H1 (cell line): ENCODE measurements around the gene DCXR. TPM values are rescaled to one million over a fixed set of nuclear protein-coding genes. Genes with fewer than 3 reads are reported as not detected.

Experiments
- GTF2F1 ChIP-seq: IDR thresholded peaks from 2 replicates; pipeline ENCODE4 v1.6.1; 2012; ENCODE audit warnings: low read depth, low read length, improper control_type of control experiment, borderline replicate concordance
- HDAC2 ChIP-seq, 2 experiments: fragments of 300-600 bp in 1 of 2; sonication (generic) in 1 of 2; IDR thresholded peaks; 2 replicates each; pipeline ENCODE4 v1.6.1; 2011 to 2012; ENCODE audit warnings: low read depth in 2 of 2, low read length in 2 of 2, mild to moderate bottlenecking in 2 of 2, moderate library complexity in 2 of 2, borderline replicate concordance in 1 of 2, inconsistent platforms in 1 of 2
- NRF1 ChIP-seq: IDR thresholded peaks from 2 replicates; pipeline ENCODE4 v1.6.1; 2011; ENCODE audit warnings: mild to moderate bottlenecking, low read depth, low read length, improper control_type of control experiment
- POLR2A ChIP-seq, 2 experiments: IDR thresholded peaks; 1 replicate in 1 of 2; 2 replicates in 1 of 2; pipeline ENCODE4 v1.6.1; 2011; ENCODE audit warnings: low read depth in 2 of 2, low read length in 2 of 2, mild to moderate bottlenecking in 2 of 2; ENCODE audit errors: control extremely low read depth in 1 of 2
- RNF2 ChIP-seq: fragments of 200-900, 300-1000 bp; sonication (generic); IDR thresholded peaks from 2 replicates; pipeline ENCODE4 v1.7.1; 2016; ENCODE audit warnings: borderline replicate concordance, low read depth, mild to moderate bottlenecking, antibody characterized with exemption, low read length; ENCODE audit not compliant: poor library complexity, severe bottlenecking; ENCODE audit errors: missing control alignments
- SIRT6 ChIP-seq: IDR thresholded peaks from one replicate; pipeline ENCODE4 v1.7.1; 2012; ENCODE audit warnings: low read length, inconsistent platforms
- SIX5 ChIP-seq: IDR thresholded peaks from 2 replicates; pipeline ENCODE4 v1.6.1; 2011; ENCODE audit warnings: mild to moderate bottlenecking, low read depth, low read length
- TBP ChIP-seq: IDR thresholded peaks from 2 replicates; pipeline ENCODE4 v1.6.1; 2011; ENCODE audit warnings: low read depth, low read length, improper control_type of control experiment
- polyA plus RNA-seq, 7 experiments: library from polyadenylated mRNA; depleted of rRNA in 3 of 7; stranded (reverse) in 5 of 7; unstranded in 2 of 7; fragments of >200 nt in 5 of 7; fragments of 200-250 nt in 2 of 7; gene quantifications; 1 replicate in 5 of 7; 2 replicates in 1 of 7; 4 replicates in 1 of 7; pipeline versions ENCODE4 v1.2.1 to v1.2.3, GENCODE V29; 2011 to 2013; ENCODE audit warnings: missing spikeins in 2 of 7, mixed read lengths in 2 of 7
- total RNA-seq: library from RNA; stranded (reverse); fragmentation: NEBNext Ultra II Directional; extraction: Animal tissue kit (Norgen Biotek cat#: 25700); gene quantifications from 2 replicates; pipeline ENCODE4 v1.2.1, GENCODE V29; 2021

The DCXR gene
- total and polyA plus RNA-seq, 2 of the 8 experiments (the other 6 are each of a cell fraction or from before 2014, with no cell fraction given) = 96.3 to 212 TPM

DNA sequence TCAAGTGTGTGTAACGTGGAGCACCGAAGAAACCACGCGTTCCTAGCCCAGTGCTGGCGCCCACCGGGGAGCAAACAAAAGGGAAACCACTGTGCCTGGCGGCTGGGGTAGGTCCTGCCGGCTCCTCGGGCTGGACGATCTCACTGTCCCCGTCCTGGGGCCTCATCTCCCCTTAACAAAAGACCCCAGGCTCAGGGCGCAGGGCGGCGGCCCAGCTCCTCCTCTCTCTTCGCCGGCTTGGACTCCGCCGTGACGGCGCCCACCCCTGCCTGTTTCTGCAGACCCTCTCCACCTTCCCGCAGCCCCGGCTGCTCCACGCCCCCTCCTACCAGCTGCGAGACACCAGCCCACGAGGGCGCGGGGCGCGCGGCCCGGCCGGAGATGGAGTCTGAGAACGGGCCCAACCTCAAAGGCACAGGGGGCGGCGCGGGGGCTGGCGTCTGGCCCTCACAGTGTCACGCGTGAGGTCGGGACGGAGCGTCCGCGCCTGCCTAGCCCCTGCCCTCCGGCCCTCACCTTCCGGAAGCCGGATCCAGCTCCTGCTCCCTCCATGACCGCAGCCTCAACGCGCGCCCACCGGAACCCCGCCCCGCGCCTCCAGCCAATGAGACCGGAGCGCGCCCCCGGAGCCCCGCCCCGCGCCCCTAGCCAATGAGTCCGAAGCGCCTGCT is 15.1 kb downstream of the DCXR start, which contains the start of gene CENPX (continued):
- TF ChIP-seq SIX5 (no peak), HDAC2 (IDR thresholded peaks at IDR 0.05; ENCODE audit: borderline replicate concordance in 1 of 2, low read depth in 2 of 2, low read length in 2 of 2) (0 out of 4 replicates have a peak, but pooled peaks of 1 of the 2 experiments have one; percentile 43), TBP (peak; percentile 34; the same call in 1 of the 2 replicates), NRF1 (no peak), POLR2A (IDR thresholded peaks at IDR 0.05; ENCODE audit: control extremely low read depth in 1 of 2, low read depth in 2 of 2, low read length in 2 of 2) (peak in 1 of 2 experiments; percentile 35; a peak in 1 of 3 replicates), SIRT6 (no peak), GTF2F1 (no peak), RNF2 (no peak)
